CD4-positive, alpha-beta T cell treated with Interleukin-6 at 100 ng/mL for 8 hours (primary cell): ENCODE results near the gene SIGLEC9.

Experiments used
- DNase-seq: peaks from one replicate; pipeline ENCODE4 v3.0.0-alpha.2; 2020; ENCODE audit warnings: mixed read lengths, low spot score

Gene SIGLEC9

DNA sequence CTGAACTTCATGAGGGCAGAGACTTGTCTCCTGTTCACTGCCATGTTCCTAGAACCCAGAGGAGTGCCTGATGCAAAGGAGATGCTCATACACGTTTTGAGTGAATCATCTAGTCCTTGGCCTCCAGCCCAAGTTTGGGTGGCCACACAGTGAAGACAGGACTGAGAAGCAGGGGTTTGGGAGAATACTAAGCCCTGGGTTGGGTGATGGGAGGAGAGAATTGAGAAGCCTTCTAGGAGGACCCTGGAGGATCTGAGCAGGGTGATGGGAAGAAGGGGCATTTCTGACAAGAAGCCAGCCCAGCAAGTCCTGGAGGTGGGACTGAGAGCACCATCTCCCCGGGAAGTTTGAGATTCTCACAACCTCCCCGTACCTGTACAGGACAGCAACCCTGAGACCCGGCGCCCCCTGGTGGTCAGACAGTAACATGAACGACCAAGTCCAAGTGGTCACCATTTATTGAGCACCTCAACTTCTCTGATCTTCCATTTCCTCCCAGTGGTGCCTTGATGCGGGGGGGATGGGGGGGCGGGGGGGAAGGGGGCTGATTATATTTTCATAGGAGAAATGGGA lies 27.5 kb upstream of the SIGLEC9 start:
- peak; percentile 59 for DNase-seq

DNA sequence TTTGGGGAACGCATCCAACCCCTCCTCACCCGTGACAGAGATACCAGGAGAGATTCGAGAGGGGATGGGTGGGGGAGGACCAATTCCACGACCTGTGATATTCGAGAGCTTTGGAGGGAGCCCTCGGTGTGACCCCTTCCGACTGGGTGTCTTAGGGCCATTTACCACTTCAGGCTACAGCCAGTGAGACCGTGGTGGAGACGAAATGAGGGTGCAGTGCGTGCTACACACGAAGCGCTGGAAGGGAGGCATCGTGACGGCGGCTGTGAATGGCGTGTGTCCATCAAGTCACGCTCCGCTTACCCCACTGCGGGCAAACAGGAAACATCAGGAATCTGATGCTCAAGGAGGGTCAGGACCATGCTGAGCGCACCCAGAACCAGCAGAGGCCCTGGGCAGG lies 26.9 kb upstream of the SIGLEC9 start:
- DNase-seq, result no peak

DNA sequence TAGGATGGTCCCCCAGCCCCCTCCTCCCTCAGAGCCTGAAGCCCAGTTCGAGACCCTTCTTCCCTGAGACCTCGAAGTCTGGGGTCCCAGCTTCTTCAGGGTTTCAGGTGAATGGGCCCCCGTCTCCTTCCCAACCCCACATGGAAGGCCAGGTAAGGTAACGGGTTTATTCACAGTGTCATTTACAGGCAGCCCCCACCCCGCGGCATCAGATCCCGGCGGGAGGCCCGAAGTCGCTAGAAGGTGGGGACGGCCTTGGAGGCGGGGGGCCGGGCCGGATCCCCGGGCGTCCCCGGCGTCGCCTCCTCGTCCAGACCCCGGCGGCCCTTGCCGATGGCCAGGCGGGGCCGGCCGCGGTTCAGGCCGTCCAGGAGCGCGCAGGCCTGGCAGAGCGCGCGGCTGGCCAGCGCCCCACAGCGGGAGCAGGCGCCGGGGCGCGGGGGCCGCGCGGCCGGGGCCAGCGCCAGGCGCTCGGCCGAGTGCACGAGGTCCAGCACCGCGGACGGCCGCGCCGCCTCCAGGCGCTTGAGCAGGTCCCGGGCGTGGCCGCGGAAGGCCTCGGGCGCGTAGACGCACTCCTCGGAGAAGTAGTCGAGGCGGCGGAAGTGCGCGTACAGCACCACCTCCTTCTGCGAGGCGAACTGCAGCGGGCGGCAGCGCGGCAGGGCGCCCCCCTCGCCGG lies 26.2 kb upstream of the SIGLEC9 start:
- DNase-seq, result no peak

DNA sequence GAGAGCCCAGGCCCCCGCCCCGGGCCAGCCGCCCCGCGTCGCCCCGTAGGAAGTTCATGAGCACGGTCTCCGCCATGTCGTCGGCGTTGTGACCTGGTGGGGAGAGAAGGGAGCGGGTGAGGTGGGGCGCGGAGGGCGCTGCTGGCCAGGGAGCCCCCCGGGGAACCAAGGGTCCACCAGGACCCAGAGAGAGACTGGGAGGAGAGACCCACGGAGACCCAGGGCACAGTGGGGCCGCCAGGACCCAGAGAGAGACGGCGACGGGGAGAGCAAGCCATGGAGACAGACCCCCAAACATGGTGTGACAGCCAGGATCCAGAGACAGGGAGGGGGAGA lies 25.7 kb upstream of the SIGLEC9 start:
- DNase-seq, result no peak

DNA sequence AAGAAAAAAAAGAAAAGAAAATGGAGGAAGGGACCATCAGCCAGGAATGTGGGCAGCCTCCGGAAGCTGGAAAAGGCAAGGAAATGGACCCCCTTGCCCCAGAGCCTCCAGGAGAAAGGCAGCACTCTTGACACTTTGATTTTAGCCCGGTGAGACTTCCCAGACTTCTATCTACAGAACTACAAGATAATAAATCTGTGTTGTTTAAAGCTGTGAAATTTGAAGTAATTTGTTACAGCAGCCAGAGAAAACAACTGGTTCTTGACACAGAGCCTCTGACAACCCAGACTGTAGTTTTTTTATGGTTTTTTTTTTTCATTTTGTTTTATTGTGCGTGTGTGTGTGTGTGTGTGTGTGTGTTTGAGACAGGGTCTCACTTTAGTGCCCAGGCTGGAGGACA lies 24.1 kb upstream of the SIGLEC9 start:
- DNase-seq, result no peak

DNA sequence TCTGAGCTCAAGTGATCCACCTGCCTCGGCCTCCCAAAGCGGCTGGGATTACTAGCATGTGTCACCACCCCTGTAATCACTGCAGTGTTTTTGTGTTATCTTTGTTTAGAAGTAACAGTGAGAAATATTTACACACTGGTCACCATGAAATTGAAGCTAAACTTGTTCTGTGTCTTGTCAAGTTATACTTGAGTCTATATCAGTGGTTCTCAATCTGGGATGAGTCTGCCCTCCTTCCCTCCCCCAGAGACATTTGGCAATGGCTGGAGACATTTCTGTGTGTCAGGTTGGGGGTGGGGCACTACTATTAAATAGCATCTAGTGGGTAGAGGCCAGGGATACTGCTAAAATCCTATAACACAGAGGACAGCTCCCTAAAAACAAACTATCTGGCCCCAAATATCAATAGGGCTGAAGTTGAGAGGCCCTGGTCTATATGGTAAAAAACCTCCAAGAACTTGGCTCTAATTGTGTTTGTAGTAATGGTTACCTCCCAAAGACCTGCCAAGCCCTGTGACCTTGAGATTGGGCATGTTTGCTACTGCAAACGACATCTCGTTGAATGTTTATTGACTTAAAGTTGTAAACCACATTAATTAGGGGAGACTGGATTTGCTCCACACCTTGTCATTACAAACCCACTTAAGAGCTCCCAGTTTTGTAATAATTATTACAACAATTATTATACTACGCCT lies 23.4 kb upstream of the SIGLEC9 start:
- DNase-seq, result no peak

DNA sequence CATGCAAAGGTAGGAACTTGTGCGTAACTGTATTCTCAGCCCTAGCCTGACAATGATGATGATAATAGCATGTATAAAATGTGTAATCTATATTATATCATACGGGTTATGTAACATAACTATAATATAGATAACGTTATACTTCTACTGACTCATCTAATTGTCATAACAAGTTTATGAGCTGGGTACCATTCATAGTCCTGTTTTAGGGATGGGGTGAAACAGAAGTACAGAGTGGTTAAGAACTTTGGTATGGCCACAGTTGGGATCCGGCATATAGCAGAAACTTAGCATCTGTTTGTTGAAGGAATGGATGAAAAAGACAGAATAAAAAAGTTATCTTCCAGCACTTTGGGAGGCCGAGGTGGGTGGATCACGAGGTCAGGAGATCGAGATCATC lies 21.7 kb upstream of the SIGLEC9 start:
- DNase-seq, result no peak

DNA sequence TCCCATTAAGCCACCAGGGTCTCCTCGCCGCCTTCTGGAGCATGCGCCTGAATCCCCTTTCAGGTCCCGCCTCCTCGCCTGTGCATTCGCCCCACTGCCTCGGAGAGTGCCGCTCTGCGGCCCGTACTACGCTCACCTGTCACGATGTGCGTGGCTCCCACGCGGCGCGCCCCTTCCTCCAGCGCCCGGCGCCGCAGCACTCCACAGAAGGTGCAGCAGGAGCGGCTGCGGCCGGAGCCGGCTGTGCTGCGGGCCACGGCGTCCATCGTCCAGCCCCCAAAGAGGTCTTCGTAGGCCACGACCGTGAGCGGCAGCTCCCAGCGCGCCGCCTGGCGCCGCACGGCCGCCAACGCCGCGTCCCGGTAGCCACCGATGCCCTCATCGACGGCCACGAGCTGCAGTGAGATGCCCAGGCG lies 20.8 kb upstream of the SIGLEC9 start:
- DNase-seq, result no peak

DNA sequence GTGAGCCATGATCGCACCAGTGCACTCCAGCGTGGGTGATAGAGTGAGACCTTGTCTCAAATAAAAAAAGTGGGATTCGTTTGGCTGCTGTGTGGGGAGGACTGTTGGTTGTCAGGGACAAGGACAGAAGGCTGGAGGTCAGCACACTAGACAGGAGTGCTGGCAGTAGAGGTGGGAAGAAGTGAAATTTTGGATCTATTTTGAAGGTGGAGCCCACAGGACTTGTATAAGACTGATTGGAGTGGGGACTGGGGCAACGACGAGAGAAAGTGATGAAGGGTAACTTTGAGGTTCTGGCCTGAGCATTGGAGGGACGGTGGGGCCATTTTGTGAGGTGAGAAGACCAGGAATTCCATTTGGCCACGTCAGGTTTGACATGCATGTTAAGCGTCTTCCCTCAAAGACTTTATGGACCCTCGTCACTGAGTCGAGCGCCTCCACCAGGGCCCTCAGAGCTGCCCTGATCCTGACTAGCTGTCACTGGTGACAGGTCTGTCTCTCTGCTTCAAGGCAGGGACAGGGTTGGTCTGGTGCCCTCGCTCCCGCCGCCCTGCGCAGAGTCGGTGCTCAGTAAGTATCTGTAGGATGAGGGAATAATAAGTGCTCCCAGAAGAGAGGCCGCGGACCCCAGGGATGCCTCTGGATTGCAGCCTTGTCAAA lies 17.2 kb upstream of the SIGLEC9 start:
- no peak for DNase-seq

DNA sequence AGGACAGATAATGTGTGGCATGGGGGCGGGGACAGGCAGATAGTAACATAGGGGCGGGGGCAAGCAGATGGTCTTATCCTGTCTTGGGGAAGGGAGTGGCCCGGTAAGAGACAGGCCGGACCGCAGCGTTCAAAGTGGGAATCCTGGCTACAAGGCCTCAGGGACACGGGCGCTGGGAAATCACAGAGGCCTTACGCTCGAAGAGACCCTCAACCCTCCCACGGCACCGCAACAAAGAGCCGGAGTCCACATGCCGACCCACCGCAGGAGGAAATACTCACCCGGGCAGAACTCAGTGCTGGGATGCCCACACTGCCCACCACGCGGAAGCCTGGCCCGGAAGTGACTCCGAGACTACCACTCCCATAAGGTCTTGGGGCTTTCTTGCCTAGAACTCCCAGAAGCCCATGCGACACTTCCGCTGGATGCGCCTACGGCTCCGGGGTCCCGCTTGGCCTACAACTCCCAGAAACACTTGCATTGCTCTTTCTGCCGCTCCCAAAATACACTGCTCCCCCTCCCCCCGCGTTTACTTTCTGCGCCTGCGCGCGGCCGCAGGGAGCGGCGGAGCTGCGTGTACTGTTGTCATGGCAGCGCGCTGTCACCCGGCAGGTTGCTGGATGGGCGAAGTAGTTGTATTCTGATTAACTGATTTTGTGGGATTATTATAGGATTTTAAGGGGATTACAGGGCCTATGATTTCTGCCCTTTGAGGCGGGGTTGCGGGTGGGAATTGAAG lies 16.5 kb upstream of the SIGLEC9 start, which contains the start of gene CTU1:
Gene CTU1 (minus strand): TSS at position 344 of the 739 bp plus-strand sequence. CDS start 3,840 bp downstream, outside the sequence.
- DNase-seq, result peak; percentile 99

DNA sequence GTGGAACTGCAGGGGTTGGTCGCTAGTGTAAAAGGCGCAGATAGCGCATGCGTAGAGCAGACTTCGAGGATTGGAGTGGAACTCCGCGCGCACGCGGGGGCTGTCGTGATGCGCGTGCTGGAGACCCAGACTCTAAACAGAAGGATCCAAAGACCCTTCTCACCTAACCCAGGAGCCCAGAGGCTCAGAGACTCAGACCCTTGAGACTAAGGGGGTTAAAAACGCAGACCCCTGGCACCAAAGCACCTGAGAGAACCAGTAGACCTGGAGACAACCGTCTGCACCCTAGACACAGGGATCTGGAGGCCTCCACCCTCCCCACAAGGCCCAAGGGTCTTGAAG lies 15.9 kb upstream of the SIGLEC9 start:
- DNase-seq, result no peak

DNA sequence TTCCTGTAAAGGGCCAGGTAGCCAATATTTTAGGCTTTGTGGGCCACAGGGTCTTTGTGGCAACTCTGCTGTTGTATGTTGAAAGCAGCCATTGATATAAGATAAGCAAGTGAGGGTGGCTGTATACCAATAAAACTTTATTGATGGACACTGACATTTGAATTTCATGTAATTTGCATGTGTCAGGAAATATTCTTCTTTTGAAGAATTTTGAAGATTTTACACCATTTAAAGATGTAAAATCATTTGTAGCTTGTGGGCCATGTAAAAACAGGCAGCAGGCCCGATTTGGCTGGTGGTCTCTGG lies 14.1 kb upstream of the SIGLEC9 start:
- DNase-seq, result no peak

DNA sequence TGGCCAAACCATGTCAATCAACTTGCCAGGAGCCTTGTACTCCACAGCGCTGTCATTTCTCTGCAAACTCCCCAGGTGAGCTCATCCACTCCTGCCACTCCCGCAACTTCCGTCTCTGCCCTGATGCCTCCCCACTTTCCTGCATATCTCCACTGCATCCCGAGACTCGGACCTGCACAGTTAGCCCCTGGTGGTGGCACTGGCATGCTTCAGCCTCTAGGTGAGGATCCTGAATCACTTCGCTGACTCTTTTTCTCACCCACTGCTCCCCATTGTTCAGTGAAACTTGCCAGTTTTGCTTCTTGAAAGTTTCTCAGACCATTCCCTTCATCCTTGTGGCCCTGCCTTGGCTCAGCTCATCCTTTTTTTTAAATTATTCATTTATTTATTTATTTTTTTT lies 13.1 kb upstream of the SIGLEC9 start:
- DNase-seq, result no peak

DNA sequence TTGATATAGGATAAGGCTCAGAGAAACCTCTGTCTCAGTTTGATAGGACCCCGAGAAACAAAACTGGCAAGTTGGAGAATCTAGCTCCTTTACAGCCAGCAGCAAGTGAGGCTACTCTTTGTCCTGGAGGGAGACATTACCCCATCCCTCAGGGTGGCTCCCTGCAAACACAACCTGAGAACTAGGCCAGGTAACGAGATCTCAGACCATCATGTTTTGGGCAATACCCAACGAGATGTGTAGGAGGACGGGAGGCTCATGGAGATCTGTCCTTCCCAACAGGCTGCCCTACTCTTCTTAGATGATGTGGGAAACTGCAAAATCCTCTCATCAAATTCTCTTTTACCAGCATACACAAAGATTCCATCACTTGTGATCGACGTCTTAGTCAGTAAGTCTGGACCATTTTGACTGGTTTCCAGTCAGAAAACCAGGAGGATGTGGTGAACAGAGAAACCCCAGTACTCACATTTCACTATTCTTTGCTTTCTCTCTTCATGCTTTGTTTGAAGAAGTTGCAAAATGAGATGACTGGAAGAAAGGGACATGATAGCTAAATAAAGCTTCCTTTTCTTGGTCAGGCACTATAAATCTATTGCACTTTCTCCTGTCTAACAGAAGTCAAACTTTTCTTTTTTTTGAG lies 10.5 kb upstream of the SIGLEC9 start:
- DNase-seq, result peak; percentile 42

DNA sequence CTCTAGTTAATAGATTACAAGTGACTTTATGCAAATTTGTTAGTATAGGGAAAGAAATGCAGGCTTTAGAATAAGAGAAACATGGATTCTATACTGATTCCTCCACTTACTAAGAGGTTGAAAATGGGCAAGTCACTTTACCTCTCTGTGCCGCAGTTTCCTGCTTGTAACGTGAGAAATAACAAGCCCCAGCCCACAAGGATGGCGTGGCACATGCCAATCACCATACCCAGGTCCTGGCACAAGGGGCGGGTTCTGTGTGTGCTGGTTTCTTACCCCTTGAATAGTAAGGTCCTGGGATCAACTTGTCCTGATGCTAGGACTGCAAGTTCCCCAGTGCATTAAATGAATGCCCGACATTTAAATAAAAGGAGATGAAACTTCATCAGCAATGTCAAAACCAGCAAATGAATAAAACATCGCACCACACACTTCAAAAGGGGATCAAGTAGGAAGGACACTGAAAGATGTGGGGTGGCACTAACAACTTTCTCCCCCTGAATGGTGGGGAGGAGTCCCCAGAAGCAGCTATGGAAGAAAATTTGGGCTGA lies 7.9 kb upstream of the SIGLEC9 start:
- peak; percentile 43 for DNase-seq

DNA sequence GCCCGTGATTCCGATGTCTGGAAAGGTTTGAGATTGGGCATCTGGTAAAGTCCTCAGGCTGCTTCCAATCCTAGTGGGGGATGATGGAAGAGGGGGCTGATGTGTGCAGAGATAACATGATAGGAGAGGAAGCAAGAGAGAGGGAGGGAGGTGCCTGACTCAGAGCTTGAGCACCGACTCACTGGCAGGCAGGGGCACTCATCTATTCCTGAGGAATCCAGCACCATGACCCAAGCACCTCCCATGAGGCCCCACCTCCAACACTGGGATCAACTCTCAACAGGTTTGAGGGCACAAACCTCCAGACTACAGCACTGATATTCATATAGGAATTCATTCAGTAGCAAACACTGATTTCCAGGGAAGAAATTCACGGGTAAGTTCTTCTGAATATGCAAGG lies 5.6 kb upstream of the SIGLEC9 start:
- no peak for DNase-seq

DNA sequence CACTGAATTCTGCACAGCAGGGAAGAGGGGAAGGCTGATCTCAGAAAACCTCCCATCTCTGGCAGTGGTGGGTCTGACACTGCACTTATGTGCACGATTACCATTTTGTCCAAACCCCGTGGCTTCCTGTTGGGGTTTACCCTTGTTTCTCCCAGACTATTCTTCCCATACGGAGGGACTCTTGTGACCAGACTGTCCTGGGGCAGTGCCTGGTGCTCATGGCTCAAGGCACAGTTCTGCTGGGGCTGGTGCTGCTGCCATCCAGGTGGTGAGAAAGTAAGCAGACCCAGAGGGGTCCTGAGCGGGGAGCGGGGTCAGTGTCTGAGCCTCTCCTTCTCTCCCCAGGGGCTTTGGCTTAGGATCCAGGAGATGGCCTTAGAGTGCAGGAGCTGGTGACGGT lies 5.1 kb upstream of the SIGLEC9 start:
- no peak for DNase-seq

DNA sequence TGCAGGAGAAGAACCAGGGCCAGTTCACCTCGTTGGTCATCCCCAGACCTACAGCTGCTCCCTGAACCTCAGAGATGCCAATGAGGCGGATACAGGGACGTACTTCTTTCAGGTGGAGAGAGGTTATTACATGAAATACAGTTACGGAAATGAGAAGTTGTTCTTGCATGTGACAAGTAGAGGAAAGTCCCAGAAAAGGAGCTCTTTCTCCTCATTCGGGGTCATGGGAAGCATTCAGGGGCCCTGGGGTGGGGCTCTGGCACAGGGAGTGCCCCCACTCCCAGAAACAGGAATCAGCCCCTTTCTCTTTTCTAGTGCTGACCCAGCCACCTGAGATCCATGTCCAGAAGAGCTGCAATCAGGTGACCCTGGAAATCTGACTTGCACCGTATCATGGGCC lies 4.5 kb upstream of the SIGLEC9 start:
- no peak for DNase-seq

DNA sequence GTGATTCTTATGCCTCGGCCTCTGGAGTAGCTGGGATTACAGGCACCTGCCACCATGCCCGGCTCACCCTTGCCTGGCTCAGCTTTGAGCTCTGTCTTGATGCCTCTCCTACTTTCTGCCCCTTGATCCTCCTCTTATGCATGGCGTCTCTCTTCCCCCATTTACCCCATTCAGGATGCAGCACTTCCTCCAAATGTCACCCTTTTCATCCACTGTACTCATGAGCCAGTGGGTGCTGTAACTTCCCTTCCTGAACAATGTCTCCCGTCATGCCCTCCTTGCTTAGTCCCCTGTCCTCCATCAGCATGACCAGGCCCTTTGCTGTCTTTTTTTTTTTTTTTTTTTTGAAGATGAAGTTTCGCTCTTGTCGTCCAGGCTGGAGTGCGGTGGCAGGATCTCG lies 3.4 kb upstream of the SIGLEC9 start:
- DNase-seq, result no peak

DNA sequence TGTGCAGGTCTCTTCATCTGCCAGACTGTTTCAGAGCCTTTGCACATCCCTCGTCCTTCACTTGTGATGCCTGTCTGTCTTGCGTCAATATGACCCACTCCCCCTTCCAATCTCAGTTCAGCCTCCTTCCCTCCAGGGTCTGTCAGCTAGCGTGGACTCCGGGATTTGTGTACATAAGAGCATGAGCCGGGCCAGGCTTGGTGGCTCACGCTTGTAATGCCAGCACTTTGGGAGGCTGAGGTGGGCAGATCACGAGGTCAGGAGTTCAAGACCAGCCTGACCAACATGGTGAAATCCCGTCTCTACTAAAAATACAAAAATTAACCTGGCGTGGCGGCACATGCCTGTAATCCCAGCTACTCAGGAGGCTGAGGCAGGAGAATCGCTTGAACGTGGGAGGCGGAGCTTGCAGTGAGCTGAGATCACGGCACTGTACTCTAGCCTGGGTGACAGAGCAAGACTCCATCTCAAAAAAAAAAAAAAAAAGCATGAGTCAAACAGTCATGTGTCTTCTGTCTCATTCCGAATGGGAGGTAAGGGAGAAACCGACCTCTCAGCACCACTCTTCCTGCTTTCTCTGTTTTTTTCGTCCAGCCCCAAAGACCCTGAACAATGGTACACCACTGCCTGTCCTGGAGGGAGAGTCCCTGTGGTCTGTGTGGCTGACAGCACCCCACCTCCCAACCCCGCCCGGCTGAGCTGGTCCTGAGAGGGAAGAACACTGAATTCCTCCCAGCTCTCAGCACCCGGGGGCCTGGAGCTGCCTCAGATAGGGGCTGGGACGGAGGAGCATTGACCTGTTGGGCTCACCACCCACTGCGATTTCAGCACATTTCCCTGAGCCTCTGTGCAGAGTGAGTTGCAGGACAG lies 2.4 kb upstream of the SIGLEC9 start:
- DNase-seq, result no peak

DNA sequence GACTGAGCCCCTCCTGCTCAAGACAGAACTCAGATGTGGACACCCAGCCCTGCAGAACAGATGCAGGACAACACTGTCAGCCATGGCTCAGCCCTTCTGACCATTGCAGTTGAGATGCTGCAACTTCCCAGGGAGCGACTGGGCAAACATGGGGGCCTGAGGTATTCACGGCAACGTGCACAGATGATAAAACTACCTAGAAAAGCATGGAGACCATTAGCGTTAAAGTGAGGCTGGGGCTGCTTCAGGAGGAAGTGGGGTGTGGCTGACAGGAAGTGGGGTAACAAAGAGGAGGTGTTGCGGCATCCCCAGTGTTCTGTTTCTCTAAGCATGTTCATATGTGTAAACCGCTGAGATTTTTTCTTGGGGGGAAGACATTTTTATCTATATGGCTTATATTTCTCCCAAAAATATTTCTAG lies 1.3 kb upstream of the SIGLEC9 start:
- peak; percentile 80 for DNase-seq
